Measurements from ENCODE around the gene HYAL2.
"Not testable (repeated sequence)": the region's sequence is repeated elsewhere in the genome, so short reads cannot be mapped to it uniquely, and the experiment has no call there.

HYAL2 gene

DNA sequence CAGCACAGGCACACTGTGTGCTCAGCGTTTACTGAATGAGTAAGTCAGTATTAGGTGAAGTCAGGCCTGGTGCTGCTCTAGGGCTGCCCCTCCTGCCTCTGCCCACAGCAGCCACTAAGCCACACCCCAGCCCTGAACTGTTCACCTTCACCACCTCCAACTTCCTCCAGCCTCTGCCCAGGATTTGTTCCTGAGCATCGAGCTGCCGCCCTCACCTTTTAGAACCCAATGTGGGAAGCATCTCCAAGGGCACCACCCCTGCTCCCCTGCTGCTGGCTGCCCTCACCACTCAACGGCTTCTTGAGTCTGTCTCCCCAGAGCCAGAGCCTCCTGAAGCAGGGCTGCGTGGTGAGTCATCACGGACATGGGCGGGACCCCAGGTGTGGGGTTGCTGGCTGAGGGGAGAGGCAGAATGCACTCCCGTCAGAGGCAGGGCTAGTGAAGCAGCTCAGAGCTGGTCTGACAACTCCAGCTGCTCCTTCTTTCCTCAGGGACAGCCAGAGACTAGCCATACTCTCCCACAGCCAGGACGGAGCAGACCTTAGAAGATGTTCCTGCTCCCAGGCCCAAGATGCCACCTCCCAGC is 5.8 kb downstream of the HYAL2 start:
- TF ChIP-seq EZH2 (IDR thresholded peaks at IDR 0.05; ENCODE audit: borderline replicate concordance, low read depth, low read length, severe bottlenecking): no peak
- TF ChIP-seq, protein P1, sequence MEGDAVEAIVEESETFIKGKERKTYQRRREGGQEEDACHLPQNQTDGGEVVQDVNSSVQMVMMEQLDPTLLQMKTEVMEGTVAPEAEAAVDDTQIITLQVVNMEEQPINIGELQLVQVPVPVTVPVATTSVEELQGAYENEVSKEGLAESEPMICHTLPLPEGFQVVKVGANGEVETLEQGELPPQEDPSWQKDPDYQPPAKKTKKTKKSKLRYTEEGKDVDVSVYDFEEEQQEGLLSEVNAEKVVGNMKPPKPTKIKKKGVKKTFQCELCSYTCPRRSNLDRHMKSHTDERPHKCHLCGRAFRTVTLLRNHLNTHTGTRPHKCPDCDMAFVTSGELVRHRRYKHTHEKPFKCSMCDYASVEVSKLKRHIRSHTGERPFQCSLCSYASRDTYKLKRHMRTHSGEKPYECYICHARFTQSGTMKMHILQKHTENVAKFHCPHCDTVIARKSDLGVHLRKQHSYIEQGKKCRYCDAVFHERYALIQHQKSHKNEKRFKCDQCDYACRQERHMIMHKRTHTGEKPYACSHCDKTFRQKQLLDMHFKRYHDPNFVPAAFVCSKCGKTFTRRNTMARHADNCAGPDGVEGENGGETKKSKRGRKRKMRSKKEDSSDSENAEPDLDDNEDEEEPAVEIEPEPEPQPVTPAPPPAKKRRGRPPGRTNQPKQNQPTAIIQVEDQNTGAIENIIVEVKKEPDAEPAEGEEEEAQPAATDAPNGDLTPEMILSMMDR (IDR thresholded peaks at IDR 0.05; ENCODE audit: borderline replicate concordance, extremely low read depth, low read length, poor library complexity, severe bottlenecking): no peak
- DNase-seq: no peak
- no peak overlapping the region for H3K9ac ChIP-seq (ENCODE audit: low read depth, low read length)

DNA sequence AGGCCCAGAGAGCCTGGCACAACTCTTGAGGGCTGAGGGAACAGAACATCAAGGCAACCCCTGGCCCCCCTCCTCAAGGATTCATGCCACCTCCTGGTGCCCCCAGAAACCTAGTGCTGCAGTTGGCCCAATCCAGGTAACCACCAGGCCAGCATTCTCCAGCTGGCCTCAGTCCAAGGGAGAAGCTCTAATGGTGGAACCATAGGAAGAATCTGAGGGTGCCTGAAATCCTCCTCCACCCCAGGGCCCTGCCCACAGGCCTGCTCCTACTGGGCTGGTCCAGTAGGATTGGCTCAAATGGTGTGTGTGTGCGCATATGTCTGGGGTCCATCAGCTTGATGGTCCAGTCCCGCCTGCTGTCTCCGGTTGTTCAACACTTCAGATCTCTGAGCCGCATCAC is 7.7 kb downstream of the HYAL2 start:
- Histone ChIP-seq H3K9me3 (ENCODE audit: insufficient read depth, low read length, severe bottlenecking) (peaks cover 2% of the 10 kb centered on the region), H3K4me3 (ENCODE audit: low read depth in 1 of 2, low read length in 2 of 2) (no peak overlapping the region), H3K79me2 (ENCODE audit: insufficient read depth, low read length) (peaks cover 13% of the 10 kb centered on the region), H2AFZ (ENCODE audit: low read depth, low read length) (no peak overlapping the region), H3K9ac (ENCODE audit: low read depth, low read length) (no peak overlapping the region), H3K4me1 (ENCODE audit: insufficient read depth, low read length) (peaks cover 20% of the 10 kb centered on the region), H3K27me3 (ENCODE audit: insufficient read depth, low read length, poor library complexity) (no peaks in the 10 kb centered on the region), H3K36me3 (ENCODE audit: insufficient read depth, low read length) (peaks cover 40% of the 10 kb centered on the region), H3K27ac (ENCODE audit: low read length) (no peak overlapping the region), H3K4me2 (ENCODE audit: insufficient read depth, low read length) (no peak overlapping the region), H4K20me1 (ENCODE audit: insufficient read depth, low read length) (peaks cover 13% of the 10 kb centered on the region; the same call in 1 of the 2 replicates)
- ATAC-seq (ENCODE audit: insufficient read depth, low read depth) (no peak), DNase-seq (no peak)
- TF ChIP-seq, protein P1 (IDR thresholded peaks at IDR 0.05; ENCODE audit: borderline replicate concordance, extremely low read depth, low read length, poor library complexity, severe bottlenecking): no peak
- no peak for TF ChIP-seq EZH2 (IDR thresholded peaks at IDR 0.05; ENCODE audit: borderline replicate concordance, low read depth, low read length, severe bottlenecking)

More for the DNA sequence above, 5.8 kb downstream of the HYAL2 start:
- no peak for ATAC-seq (ENCODE audit: insufficient read depth, low read depth)
- Histone ChIP-seq H3K4me2 (ENCODE audit: insufficient read depth, low read length) (no peak overlapping the region), H3K4me3 (ENCODE audit: low read depth in 1 of 2, low read length in 2 of 2) (no peak overlapping the region), H3K9me3 (ENCODE audit: insufficient read depth, low read length, severe bottlenecking) (no peaks in the 10 kb centered on the region), H3K4me1 (ENCODE audit: insufficient read depth, low read length) (peaks cover 33% of the 10 kb centered on the region), H4K20me1 (ENCODE audit: insufficient read depth, low read length) (peaks cover 19% of the 10 kb centered on the region; the same call in 1 of the 2 replicates), H2AFZ (ENCODE audit: low read depth, low read length) (no peak overlapping the region), H3K36me3 (ENCODE audit: insufficient read depth, low read length) (peaks cover 44% of the 10 kb centered on the region), H3K79me2 (ENCODE audit: insufficient read depth, low read length) (peaks cover 24% of the 10 kb centered on the region), H3K27me3 (ENCODE audit: insufficient read depth, low read length, poor library complexity) (no peaks in the 10 kb centered on the region), H3K27ac (ENCODE audit: low read length) (no peak overlapping the region)

DNA sequence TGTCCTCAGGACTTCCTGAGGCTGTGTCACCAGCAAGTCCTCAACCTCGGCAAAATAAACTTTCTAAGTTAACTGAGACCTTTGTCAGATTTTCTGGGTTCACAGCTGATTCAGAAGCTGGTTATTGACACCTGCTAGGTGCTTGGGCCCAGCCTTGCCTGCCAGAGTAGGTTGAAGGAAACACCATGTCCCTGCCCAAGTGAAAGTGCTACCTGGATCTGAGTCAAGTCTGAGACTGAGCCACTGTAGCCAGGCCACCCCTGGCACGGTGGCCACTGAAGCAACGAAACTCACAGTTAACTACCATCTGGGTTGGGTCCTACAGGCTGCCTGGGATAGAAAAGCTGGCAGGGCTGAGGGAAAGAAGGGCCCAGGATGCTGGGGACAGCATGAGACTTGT is 8.2 kb downstream of the HYAL2 start:
- ATAC-seq (ENCODE audit: insufficient read depth, low read depth) (no peak), DNase-seq (no peak)
- Histone ChIP-seq H4K20me1 (ENCODE audit: insufficient read depth, low read length) (peaks cover 13% of the 10 kb centered on the region; the same call in 1 of the 2 replicates), H3K79me2 (ENCODE audit: insufficient read depth, low read length) (peaks cover 8% of the 10 kb centered on the region), H3K27ac (ENCODE audit: low read length) (no peak overlapping the region), H2AFZ (ENCODE audit: low read depth, low read length) (no peak overlapping the region), H3K9me3 (ENCODE audit: insufficient read depth, low read length, severe bottlenecking) (peaks cover 7% of the 10 kb centered on the region), H3K27me3 (ENCODE audit: insufficient read depth, low read length, poor library complexity) (no peaks in the 10 kb centered on the region), H3K36me3 (ENCODE audit: insufficient read depth, low read length) (peaks cover 35% of the 10 kb centered on the region), H3K4me3 (ENCODE audit: low read depth in 1 of 2, low read length in 2 of 2) (no peak overlapping the region), H3K9ac (ENCODE audit: low read depth, low read length) (no peak overlapping the region), H3K4me2 (ENCODE audit: insufficient read depth, low read length) (no peak overlapping the region), H3K4me1 (ENCODE audit: insufficient read depth, low read length) (peaks cover 15% of the 10 kb centered on the region)
- TF ChIP-seq, protein P1 (IDR thresholded peaks at IDR 0.05; ENCODE audit: borderline replicate concordance, extremely low read depth, low read length, poor library complexity, severe bottlenecking): no peak
- TF ChIP-seq EZH2 (IDR thresholded peaks at IDR 0.05; ENCODE audit: borderline replicate concordance, low read depth, low read length, severe bottlenecking): no peak

DNA sequence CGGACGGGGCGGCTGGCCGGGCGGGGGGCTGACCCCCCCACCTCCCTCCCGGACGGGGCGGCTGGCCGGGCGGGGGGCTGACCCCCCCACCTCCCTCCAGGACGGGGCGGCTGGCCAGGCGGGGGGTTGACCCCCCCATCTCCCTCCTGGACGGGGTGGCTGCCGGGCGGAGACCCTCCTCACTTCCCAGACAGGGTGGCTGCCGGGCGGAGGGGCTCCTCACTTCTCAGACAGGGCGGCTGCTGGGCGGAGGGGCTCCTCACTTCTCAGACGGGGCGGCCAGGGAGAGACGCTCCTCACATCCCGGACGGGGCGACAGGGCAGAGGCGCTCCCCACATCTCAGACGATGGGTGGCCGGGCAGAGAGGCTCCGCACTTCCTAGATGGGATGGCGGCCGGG is 10.5 kb downstream of the HYAL2 start:
- DNase-seq; H3K4me2 ChIP-seq (ENCODE audit: insufficient read depth, low read length): not testable (repeated sequence)

More for the DNA sequence above, 10.5 kb downstream of the HYAL2 start:
- H3K4me1 ChIP-seq (ENCODE audit: insufficient read depth, low read length); H3K4me3 ChIP-seq (ENCODE audit: low read depth in 1 of 2, low read length in 2 of 2); ATAC-seq (ENCODE audit: insufficient read depth, low read depth); H3K27ac ChIP-seq (ENCODE audit: low read length); H3K27me3 ChIP-seq (ENCODE audit: insufficient read depth, low read length, poor library complexity); H3K79me2 ChIP-seq (ENCODE audit: insufficient read depth, low read length); H4K20me1 ChIP-seq (ENCODE audit: insufficient read depth, low read length); H3K9ac ChIP-seq (ENCODE audit: low read depth, low read length); H2AFZ ChIP-seq (ENCODE audit: low read depth, low read length): not testable (repeated sequence)
- Histone ChIP-seq H3K36me3 (ENCODE audit: insufficient read depth, low read length) (peaks cover 14% of the 10 kb centered on the region), H3K9me3 (ENCODE audit: insufficient read depth, low read length, severe bottlenecking) (peaks cover 15% of the 10 kb centered on the region)
